SHP77 (cell line): ENCODE results near the gene LIPT2.
"Not testable (repeated sequence)": the region's sequence is repeated elsewhere in the genome, so short reads cannot be mapped to it uniquely, and the experiment has no call there.

Source experiments
- DNase-seq, 2 experiments: peaks; one replicate each; lab custom pipeline; 2025; lab: John Stamatoyannopoulos, UW

The LIPT2 gene

DNA sequence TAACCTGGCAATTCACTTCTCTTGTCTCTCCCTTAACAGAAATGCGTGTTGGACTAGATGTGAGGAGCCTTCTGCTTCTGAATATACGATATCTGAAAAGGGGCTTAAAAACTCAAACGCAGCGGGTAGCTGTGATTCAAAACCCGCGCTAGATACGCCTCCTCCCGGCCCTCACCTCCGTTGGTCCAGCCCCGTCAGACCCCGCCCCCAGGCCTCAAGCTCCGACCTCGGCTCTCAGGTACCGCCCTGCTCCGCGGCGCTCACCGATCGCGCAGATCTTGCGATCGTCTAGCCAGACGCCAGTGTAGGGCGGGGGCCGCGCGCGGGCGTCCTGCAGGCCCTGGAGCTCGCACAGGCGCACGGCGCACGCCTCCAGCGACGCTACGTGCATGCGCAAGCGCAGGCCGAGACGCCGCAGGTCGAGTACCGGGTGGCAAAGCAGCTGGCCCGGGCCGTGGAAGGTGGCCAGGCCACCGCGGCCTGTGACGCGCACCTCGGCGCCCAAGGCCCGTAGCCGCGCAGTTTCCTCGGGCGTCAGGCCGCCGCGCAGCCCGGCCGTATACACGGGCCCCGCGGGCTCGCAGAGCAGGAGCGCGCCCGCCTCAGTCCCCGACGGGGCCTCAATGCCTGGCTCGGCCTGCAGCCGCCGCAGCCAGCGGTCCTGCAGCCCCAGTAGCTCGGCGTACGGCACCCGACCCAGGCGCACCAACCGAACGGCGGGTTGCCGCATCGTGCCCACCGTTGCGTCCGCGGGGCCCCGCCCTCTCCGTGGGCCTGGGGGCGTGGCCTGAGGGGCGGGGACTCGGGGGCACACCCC lies at the start of gene LIPT2:
TSS of gene LIPT2 (minus strand) at position 751 of the 817 bp plus-strand sequence. CDS start at position 730, 21 bp downstream.
- DNase-seq, result peak; percentile 99 to 100

DNA sequence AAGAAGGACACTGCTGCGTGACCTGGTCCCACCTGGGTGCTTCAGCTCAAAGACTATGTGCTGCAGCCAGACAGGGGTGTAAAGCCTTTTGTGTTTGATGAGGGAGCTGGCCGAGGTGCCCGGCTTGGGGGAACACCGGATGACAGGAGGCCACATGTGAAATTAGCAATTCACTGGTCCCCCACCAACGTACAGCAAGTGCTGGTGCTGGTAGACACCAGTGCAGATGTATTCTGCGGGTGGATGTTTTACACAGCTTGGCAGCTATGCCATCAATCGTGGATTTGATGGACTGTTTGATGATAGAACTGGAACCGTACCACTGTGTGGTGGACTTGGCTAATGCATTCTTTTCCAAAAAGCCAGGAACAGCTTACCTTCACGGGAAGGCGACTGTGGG lies 47.9 kb upstream of the LIPT2 start:
- DNase-seq, result no peak

DNA sequence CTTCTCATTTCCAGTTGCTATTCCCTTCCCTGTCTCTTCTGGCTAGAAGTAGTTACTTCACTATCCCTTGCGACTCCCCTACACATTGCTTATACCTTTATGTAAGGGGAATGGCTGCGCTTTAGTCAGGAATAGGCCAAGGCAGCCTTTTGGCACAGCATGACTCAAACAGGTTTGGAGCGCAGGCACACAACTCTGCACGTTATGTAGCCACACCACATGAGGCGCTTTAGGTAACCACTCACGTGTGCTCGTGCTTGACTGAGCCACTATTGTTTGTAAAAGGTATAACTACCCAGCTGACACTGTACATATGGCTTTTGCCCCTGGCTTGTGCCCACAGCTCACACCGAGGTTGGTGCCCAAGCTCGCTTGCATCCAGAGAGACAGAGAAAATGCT lies 46.7 kb upstream of the LIPT2 start:
- no peak for DNase-seq

DNA sequence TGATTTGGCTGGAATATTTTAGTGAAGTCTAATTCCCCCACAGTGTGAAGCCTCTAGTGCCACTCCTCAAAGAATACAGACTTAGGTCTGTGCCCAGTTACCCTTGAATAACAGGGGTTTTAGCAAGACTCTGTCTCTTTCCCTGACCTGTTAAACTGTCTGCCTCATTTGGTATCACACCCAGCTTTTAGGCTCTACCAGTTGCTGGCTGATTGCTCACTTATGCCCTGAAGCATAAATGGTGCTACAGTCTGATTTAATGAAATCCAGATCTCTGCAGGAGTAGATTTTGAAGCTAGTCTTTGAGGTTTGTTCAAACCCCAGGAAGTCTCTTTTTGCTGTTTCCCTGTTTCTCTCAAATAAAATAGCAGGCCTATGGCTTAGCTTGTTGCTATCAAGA lies 45.2 kb upstream of the LIPT2 start:
- DNase-seq, result no peak

DNA sequence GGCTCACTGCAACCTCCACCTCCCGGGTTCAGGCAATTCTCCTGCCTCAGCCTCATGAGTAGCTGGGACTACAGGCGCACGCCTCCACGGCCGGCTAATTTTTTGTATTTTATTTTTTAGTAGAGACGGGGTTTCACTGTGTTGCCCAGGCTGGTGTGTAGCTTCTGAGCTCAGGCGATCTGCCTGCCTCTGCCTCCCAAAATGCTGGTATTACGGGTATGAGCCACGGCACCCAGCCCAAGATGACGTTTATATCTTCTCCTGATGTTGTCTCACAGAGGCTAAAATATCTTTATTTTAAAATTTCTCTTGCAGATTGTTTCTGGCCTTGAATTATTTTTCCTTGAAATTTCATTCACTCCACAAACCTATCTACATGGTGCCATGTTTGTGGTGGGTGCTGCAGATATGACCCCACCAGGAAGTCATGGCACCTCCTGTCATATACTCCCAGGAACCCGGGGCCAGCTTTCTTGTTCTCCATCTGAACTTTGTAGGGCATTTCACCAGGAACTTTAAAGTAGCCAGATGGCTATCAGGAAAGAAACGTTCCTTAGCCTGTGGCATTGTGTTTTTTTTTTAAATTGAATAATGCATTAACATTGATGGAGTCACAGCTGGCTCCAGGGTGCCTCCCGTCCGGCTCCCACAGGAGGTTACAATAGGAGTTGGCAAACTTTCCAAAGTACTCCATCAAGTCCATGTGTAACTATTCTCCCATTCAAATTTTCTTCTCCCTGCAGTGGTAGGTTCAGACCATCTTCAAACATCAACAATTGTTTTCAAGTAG lies 42.0 kb upstream of the LIPT2 start:
- DNase-seq, result no peak

DNA sequence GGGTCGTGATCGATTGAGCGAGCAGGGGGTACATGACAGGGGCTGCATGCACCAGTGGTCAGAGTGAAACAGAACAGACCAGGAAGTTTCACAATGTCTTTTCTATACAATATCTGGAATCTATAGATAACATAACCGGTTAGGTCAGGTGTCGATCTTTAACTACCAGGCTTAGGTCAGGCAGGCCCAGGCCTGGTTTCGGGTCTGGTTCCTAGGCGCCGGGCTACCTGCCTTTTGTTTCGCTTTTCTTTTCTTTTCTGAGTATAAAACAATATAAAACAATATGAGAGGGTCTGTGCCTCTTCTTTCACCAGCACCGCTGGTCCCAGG lies 41.4 kb upstream of the LIPT2 start:
- not testable (repeated sequence) for DNase-seq

DNA sequence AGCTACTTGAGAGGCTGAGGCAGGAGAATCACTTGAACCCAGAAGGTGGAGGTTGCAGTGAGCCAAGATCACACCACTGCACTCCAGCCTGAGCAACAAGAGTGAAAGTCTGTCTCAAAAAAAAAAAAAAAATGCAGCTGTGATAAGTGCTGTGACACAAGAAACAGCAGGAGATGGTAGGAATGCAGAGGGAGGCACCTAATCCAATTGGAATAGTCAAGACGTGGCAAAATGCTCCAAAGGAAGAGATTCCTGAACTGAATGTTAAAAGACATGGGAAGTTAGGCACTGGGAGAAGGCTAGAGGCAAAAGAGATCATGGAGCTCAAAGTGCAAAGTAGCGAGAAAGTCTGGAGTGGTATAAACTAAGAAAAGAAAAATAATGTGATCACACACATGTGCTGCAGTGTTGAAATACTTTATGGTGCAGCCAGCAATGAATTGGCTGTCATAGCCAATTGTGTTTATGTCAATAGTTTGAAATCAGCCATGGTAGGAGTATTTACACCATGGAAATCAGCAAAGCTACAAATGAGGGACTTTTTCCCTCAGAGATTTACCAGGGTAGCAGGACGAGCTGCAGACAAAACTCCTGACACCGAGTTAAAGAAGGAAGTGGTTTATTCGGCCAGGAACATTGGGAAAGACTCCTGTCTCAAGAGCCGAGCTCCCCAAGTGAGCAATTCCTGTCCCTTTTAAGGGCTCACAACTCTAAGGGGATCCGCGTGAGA lies 40.9 kb upstream of the LIPT2 start:
- no peak for DNase-seq

DNA sequence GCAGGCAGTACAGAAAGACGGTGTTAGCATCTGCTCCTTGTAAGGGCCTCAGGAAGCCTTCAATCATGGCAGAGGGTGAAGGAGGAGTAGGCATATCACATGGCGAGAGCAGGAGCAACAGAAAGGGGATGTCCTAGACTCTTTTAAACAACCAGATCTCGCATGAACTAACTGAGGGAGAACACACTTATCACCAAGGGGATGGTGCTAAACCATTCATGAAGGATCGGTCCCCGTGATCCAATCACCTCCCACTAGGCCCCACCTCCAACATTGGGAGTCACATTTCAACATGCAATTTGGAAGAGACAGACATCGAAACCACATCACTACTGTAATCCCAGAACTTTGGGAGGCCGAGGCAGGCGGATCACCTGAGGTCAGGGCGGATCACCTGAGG lies 39.9 kb upstream of the LIPT2 start:
- no peak for DNase-seq

DNA sequence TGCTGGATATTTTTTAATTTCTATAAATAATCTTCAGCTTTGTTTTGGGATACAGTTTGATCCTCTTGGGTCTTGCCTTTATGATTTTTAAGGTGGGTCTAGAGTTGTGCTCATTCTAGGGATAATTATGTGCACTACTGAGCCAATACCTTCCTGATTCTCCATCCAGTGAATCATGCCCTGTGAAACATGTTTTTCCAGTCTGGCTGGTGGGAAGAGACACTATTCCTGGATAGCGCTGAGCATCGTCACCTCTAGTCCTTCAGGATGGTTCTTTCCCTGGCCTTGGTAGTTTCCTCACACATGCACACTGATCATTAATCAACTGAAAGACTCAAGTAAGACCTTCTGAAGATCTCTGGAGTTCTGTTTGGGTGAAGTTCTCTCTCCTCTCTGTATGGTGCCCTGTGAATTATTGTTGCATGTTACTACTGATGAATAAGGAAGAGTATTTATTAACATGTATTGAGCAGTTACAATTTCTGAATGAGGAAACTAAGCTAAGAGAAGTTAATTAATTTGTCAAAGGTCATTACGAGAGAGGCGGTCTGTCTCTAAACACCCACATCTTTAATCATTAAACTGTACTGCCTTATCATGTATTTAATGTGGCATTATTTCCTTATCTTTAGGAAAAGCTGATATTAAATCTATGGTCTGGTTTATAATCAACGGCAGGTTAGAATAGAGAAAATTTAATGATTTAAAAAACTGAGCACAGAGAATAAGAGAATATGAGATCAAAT lies 39.1 kb upstream of the LIPT2 start:
- DNase-seq, result no peak

DNA sequence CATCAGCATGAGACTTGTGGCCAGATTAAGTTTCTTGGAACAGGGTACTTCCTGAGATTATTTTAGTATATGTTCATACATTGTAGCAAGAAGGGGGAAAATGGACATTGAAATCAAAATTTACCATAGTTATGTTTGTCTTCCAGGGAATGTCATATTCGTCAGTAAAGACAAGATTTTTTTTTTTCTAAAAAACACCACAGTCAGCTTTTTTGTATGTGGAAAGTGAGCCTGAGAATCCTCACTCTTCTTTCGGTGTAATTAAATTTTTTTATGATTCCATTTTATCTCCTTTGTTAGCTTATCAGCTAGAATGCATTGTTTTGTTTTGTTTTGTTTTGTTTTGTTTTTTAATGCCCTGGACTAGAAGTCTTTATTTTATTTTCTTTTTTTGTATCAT lies 31.5 kb upstream of the LIPT2 start:
- no peak for DNase-seq

DNA sequence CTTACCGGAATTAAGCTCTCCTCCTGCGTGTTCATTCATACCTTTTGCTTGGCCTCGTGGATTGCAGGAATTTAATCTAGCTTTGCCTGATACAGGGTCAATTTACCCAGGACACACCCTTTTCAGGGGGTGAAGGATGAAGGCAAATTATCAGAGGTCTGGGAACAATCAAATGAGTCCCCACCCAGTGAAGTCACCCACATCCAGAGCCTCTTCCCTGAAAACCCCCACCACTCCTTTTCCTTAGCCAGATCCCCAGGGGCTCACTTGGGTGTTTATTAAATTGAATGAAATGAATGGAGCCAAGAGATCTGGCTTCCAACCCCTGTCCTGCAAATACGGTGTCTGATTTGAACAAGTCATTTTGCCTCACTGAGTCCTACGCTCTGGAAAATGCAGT lies 31.0 kb upstream of the LIPT2 start:
- DNase-seq, result no peak

DNA sequence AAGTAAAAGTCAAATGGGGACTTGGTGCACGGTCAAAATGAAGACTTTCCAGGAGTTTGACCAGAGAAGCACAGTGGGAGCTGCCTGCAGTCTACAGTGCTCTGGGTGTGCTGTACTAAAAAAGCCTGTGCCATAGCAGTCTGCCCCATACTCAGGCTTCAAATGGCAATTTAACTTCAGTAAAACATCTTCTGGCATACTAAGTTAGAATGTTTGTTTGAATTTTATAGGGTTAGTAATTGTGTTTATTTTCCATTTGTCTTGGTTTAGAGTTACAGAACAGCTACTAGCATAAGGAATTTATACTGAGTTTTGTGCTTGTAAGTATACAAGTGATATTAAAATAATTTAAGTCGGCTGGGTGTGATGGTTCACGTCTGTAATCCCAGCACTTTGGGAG lies 29.3 kb upstream of the LIPT2 start:
- no peak for DNase-seq

DNA sequence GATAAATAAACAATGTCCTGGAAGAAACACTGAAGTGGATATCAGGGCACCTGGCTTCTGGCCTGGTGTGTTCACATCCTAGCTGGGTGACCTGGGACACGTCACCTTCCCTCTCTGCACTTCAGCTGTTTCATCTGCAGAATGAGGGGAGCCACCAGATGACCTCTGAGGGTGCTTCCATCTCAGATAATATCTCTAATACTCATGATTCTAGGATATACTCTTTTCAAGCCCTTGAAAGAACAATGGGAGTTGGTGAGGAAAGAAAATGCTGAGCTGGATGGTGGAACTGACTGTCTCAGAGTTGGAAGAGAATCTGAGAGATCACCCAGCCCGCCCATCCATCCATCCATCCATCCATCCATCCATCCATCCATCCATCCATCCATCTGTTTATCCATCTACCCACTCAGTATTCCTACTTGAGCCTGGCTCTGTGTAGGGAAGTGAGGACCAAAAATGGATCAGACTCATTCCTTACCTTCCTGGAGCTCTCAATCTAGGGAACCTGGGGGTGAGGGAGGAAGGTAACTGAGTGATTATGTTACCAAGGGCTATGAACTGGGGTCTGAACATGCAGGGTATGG lies 28.2 kb upstream of the LIPT2 start:
- no peak for DNase-seq

DNA sequence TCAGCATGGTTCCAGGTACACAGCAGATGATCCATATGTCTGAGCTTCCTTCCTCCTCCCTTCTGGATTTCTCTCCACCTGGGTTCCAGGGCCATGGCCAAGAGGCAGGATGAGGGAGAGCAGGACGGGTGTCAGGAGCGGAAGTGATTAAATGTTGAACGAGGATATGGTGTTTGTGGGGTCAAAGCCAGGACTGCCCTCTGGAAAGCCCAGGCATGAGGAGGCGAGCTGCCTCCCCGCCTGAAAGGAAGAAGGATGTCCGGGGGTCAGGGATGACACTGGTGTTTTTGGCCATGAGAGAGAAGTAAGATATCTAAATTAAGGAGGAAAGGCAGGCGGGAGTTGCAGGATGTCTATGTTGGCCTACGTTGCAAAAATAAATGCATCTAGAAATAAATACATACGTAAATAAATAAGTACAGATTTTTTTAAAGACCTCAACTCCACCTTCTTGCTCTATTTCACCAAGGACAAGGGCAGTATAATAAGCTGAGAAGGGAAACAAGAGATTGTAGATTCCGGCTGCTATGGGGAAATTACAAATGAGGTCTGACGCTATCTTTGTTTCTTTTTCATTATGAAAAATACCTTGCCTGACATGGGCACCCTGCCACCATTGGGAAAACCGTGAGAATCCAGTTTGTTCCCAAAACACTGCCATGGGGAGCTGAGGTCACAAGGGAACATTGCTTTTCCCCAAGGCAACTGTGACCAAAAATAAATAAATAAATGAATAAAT lies 27.6 kb upstream of the LIPT2 start:
- DNase-seq, result no peak

DNA sequence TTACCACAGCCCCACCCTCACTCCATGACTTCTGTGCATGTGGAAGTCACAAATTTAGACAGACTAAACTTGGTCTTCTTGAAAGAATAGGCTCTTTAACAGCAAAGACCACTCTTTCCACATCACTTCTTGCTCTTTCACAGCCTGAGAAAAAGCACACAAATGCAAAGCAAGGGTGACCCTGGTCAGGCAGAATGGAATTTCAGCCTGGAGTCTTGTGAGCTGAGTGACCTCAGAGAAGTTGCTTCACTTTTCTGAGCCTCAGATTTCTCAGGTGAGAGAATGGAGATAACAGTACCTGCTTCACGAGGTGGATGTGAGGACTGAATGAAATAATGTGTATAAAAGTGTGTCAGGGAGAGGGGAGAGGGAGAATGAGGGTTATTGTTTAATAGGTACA lies 26.8 kb upstream of the LIPT2 start:
- DNase-seq, result no peak

DNA sequence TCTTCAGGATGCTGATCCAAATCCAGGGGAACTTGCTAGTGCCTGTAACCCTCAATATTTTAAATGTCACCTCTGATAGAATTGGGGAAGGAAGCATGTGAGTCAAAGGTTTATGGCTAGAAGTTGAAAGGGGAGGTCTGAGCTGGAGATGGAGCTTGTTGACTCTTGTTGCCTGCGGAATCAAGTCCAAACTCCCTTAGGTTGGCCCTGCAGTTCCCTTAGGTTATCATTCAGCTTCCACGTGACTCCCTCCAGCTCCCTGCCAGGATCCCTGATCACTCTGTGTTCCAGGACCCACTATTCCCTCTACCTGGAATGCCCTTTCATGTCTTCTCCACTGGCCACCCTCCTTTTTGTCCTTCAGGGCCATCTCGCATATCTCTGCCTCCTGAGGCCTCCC lies 26.2 kb upstream of the LIPT2 start:
- no peak for DNase-seq

DNA sequence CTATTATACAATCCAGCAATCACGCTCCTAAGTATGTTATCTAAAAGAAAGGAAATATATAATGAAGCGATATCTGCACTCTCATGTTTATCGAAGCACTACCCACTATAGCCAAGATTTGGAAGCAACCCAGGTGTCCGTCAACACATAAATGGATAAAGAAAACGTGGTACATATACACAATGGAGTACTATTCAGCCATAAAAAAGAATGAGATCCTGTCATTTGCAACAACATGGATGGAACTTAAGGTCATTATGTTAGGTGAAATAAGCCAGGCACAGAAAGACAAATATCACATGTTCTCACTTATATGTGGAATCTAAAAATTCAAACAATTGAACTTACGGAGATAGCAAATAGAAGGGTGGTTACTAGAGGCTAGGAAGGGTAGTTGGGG lies 24.1 kb upstream of the LIPT2 start:
- not testable (repeated sequence) for DNase-seq

DNA sequence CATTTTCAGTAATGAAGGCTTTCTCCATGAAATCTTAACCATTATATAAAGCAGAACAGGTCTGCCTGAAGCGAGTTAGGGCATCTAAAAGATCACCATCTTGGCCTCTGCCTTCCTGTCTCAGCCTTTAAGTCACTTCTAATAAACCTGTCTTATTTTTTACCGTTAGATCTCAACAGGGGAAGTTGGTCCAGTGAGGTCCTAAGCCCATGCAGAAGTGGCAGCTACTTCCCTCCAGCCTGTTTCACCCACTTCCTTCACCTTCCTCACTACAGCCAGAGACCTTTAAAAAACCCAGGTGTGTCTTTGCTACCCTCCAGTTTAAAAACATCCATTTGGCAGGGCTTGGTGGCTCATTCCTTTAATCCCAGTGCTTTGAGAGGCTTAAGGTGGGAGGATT lies 14.1 kb upstream of the LIPT2 start:
- DNase-seq, result no peak

DNA sequence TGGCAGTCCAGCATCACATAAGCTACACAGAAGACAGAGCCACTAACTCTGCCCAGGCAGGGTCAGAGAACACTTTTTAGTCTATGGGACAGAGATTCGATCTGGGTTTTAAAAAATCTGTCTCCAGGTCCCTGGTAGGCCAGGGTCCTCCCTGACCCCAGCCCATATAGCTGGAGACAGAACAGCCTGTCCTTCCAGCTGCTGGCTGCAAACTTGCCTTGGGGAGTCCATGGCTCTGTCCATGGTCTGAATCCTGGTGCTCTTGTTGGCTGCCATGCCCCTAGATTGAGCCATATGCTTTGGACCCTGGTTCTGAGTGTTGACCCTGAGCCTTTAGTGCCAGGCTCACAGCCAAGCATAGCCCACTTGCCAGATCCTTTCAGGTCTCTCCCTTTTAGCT lies 13.3 kb upstream of the LIPT2 start:
- no peak for DNase-seq

DNA sequence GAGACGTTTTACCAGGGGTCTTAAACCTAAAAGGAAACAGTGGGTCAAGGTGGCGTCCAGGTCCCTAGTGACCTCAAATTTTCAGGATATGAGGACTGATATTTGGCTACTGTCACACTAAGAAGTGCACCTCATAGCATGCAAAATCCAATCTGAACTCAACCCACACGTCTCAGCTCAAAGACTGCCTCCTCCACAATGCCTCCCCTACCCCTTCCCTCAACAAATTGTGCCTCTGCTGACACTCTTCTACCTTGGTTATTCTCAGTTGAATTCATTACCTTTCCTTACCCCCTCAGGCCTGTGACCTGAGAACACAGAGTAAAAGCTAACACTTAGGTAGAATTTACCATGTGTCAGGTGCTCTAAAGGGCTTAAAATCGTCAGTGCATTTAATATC lies 12.4 kb upstream of the LIPT2 start:
- no peak for DNase-seq

DNA sequence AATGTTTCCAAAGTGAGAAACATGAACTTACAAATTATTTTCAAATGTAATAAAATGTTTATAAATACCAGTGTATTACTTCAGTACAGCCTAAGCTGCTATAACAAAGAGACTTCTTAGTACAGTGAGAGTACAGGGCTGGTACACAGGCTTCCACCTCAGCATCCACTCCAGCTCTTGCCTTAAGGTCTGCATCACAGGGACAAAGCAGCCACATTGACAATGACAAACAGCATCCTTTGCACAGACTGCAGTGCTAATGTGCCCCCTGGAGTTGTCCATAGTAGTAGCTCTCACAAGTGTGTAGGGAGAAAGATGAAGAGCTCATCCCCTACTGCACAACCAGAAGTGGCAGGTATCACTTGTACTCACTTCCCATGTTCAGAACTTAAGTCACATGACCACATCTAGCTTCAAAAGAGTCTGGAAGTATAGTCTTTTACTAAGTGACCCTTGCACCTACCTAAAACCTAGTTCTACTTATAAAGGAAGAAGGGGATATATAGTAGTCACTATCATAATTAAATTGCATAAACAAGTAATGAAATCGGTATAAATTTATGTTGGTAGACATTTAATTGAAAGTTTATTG lies 10.7 kb upstream of the LIPT2 start:
- DNase-seq, result no peak
